GM19455 (cell line): ENCODE measurements around the gene APOBEC3H.

Experiments used
- ATAC-seq: cut with Tn5 transposase; IDR thresholded peaks from one replicate; pipeline ENCODE4 v1.9.1; 2021; ENCODE audit not compliant: unreplicated experiment

APOBEC3H gene

GRCh38 chr22:39108487-39108886 is 11.4 kb downstream of the APOBEC3H start:
- no peak for ATAC-seq

GRCh38 chr22:39109361-39109760 is 12.3 kb downstream of the APOBEC3H start:
- ATAC-seq = no peak

GRCh38 chr22:39110631-39111561 is 13.9 kb downstream of the APOBEC3H start:
- no peak for ATAC-seq

GRCh38 chr22:39114112-39114511 is 17.1 kb downstream of the APOBEC3H start:
- ATAC-seq = no peak

GRCh38 chr22:39115570-39115969 is 18.5 kb downstream of the APOBEC3H start:
- ATAC-seq = no peak

GRCh38 chr22:39115977-39116621 is 19.1 kb downstream of the APOBEC3H start:
- no peak for ATAC-seq

GRCh38 chr22:39117585-39118191 is 20.6 kb downstream of the APOBEC3H start:
- no peak for ATAC-seq

GRCh38 chr22:39120983-39121382 is 23.9 kb downstream of the APOBEC3H start:
- ATAC-seq = no peak

- no peak for ATAC-seq
Observed at GRCh38 chr22:39122772-39123470, 25.9 kb downstream of the APOBEC3H start.

- no peak for ATAC-seq
Observed at GRCh38 chr22:39123751-39124581, 26.9 kb downstream of the APOBEC3H start.

GRCh38 chr22:39125622-39126021 is 28.6 kb downstream of the APOBEC3H start:
- ATAC-seq = no peak

GRCh38 chr22:39128508-39128907 is 31.5 kb downstream of the APOBEC3H start:
- ATAC-seq = no peak

GRCh38 chr22:39129081-39129480 is 32.0 kb downstream of the APOBEC3H start:
- no peak for ATAC-seq

- no peak for ATAC-seq
Observed at GRCh38 chr22:39129746-39130145, 32.7 kb downstream of the APOBEC3H start.

GRCh38 chr22:39130152-39130704 is 33.2 kb downstream of the APOBEC3H start:
- ATAC-seq = no peak

- no peak for ATAC-seq
Observed at GRCh38 chr22:39130892-39131855, 34.1 kb downstream of the APOBEC3H start.

GRCh38 chr22:39132281-39132680 is 35.2 kb downstream of the APOBEC3H start:
- no peak for ATAC-seq

GRCh38 chr22:39132871-39133524 is 36.0 kb downstream of the APOBEC3H start:
- ATAC-seq = no peak
